GM12801 (cell line): ENCODE results near the gene ANKDD1B.

Source experiments
- CTCF ChIP-seq: IDR thresholded peaks from one replicate; pipeline ENCODE4 v1.5.1; 2011; ENCODE audit warnings: control low read depth; ENCODE audit not compliant: insufficient read length; ENCODE audit errors: extremely low read depth

ANKDD1B gene

GRCh38 chr5:75667586-75667985, 56.3 kb downstream of the ANKDD1B start:
- no peak for TF ChIP-seq CTCF

- no peak for TF ChIP-seq CTCF
Measured at GRCh38 chr5:75668445-75668844, 57.2 kb downstream of the ANKDD1B start.

- no peak for TF ChIP-seq CTCF
Measured at GRCh38 chr5:75668977-75669689, 57.9 kb downstream of the ANKDD1B start.

GRCh38 chr5:75670577-75670976, 59.3 kb downstream of the ANKDD1B start:
- TF ChIP-seq CTCF, result no peak

GRCh38 chr5:75671506-75671905, 60.3 kb downstream of the ANKDD1B start:
- no peak for TF ChIP-seq CTCF

GRCh38 chr5:75672616-75673015, 61.4 kb downstream of the ANKDD1B start:
- TF ChIP-seq CTCF, result no peak

- TF ChIP-seq CTCF, result no peak
Measured at GRCh38 chr5:75675783-75676182, 64.5 kb downstream of the ANKDD1B start.
